Sigmoid colon (tissue), 4 donors: ENCODE data around the gene CAPN5.

Source experiments
- EP300 ChIP-seq, 4 donors: sonication (generic); formaldehyde crosslinking; IDR thresholded peaks; one replicate each; pipeline ENCODE4 v1.6.1; 2017; ENCODE audit warnings: antibody characterized with exemption in 4 of 4
- POLR2A ChIP-seq, 2 donors: fragments of 450-650 bp; IDR thresholded peaks; one replicate each; pipeline ENCODE4 v1.6.1; 2016; ENCODE audit warnings: antibody characterized with exemption in 2 of 2, mild to moderate bottlenecking in 2 of 2, moderate library complexity in 2 of 2
- POLR2AphosphoS5 ChIP-seq, 4 donors: sonication (generic); formaldehyde crosslinking; IDR thresholded peaks; one replicate each; pipeline ENCODE4 v1.6.1; 2017; ENCODE audit warnings: antibody characterized with exemption in 4 of 4
- TF ChIP-seq, protein P1 (sequence below), 4 experiments: fragments of 450-650 bp in 3 of 4; fragments of 200-600 bp in 1 of 4; IDR thresholded peaks; one replicate each; pipeline ENCODE4 v1.5.1; 2016 to 2019; ENCODE audit warnings: antibody characterized with exemption in 4 of 4, mild to moderate bottlenecking in 3 of 4, moderate library complexity in 2 of 4

DNA sequence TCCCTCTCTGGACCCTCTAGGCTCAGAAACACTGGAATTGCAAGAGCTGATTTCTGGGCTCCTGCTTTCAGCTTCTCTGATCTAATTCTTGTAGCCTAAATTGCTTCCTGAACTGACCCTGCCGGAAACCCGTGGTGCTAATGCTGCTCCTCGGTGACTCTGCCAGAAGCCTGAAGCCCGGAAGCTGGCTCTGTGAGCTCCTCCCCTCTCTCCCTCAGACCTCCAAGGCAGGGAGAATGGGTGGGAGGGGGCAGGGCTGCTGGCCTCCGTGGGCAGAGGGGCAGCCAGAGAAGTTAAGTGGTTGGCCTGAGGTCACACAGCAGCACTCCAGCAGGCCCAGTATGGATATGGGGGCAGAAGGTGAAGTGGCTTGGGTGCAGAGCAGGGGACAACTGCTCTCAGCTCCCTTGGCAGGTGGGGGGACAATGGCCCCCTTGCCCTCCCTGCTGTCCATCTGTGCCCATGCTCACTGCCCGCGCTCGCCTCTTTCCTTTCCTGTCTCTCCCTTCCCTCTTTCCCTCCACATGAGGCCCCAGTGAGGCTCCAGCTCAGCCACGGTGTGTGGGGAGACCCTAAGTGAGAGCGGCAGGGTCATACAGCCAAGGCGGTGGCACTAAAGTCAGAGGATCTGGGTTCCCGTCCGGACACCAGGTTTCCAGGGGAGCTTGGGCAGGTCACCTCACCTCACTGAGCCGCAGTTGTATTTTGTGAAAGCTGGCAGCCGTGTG is 16.2 kb downstream of the CAPN5 start:
- TF ChIP-seq, protein P1, sequence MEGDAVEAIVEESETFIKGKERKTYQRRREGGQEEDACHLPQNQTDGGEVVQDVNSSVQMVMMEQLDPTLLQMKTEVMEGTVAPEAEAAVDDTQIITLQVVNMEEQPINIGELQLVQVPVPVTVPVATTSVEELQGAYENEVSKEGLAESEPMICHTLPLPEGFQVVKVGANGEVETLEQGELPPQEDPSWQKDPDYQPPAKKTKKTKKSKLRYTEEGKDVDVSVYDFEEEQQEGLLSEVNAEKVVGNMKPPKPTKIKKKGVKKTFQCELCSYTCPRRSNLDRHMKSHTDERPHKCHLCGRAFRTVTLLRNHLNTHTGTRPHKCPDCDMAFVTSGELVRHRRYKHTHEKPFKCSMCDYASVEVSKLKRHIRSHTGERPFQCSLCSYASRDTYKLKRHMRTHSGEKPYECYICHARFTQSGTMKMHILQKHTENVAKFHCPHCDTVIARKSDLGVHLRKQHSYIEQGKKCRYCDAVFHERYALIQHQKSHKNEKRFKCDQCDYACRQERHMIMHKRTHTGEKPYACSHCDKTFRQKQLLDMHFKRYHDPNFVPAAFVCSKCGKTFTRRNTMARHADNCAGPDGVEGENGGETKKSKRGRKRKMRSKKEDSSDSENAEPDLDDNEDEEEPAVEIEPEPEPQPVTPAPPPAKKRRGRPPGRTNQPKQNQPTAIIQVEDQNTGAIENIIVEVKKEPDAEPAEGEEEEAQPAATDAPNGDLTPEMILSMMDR (IDR thresholded peaks at IDR 0.05) = no peak
- TF ChIP-seq EP300 (IDR thresholded peaks at IDR 0.05) = no peak
- no peak for TF ChIP-seq POLR2A (IDR thresholded peaks at IDR 0.05)
- no peak for TF ChIP-seq POLR2AphosphoS5 (IDR thresholded peaks at IDR 0.05)
